HS-27A (cell line): ENCODE results near the gene HOMER1.
"Not testable (repeated sequence)": the region's sequence is repeated elsewhere in the genome, so short reads cannot be mapped to it uniquely, and the experiment has no call there.

Experiments
- DNase-seq: peaks from one replicate; pipeline ENCODE4 v3.0.0-alpha.2; 2012; ENCODE audit warnings: low read depth, missing footprints

HOMER1 gene

GRCh38 chr5:79418276-79418675 is 95.7 kb downstream of the HOMER1 start:
- no peak for DNase-seq

GRCh38 chr5:79417495-79417894 is 96.4 kb downstream of the HOMER1 start:
- no peak for DNase-seq

GRCh38 chr5:79416499-79416898 is 97.4 kb downstream of the HOMER1 start:
- DNase-seq = no peak

- DNase-seq = no peak
Observed at GRCh38 chr5:79413112-79413511, 100.8 kb downstream of the HOMER1 start.

GRCh38 chr5:79408028-79408427 is 105.9 kb downstream of the HOMER1 start:
- DNase-seq = no peak

- DNase-seq = no peak
Observed at GRCh38 chr5:79407591-79407990, 106.3 kb downstream of the HOMER1 start.

GRCh38 chr5:79401216-79401615 is 112.7 kb downstream of the HOMER1 start:
- DNase-seq = no peak

GRCh38 chr5:79399046-79399445 is 114.9 kb downstream of the HOMER1 start:
- DNase-seq = no peak

- no peak for DNase-seq
Observed at GRCh38 chr5:79397080-79397479, 116.9 kb downstream of the HOMER1 start.

- DNase-seq = no peak
Observed at GRCh38 chr5:79396265-79396664, 117.7 kb downstream of the HOMER1 start.

GRCh38 chr5:79395296-79395695 is 118.6 kb downstream of the HOMER1 start:
- DNase-seq = no peak

- DNase-seq = no peak
Observed at GRCh38 chr5:79392776-79393175, 121.2 kb downstream of the HOMER1 start.

GRCh38 chr5:79386679-79387078 is 127.3 kb downstream of the HOMER1 start:
- DNase-seq = no peak

GRCh38 chr5:79385126-79385525 is 128.8 kb downstream of the HOMER1 start:
- not testable (repeated sequence) for DNase-seq

GRCh38 chr5:79378510-79379186 is 135.3 kb downstream of the HOMER1 start:
- no peak for DNase-seq

GRCh38 chr5:79357398-79357797 is 156.5 kb downstream of the HOMER1 start:
- DNase-seq = no peak

- no peak for DNase-seq
Observed at GRCh38 chr5:79349881-79350280, 164.1 kb downstream of the HOMER1 start.

- no peak for DNase-seq
Observed at GRCh38 chr5:79349047-79349446, 164.9 kb downstream of the HOMER1 start.

- DNase-seq = no peak
Observed at GRCh38 chr5:79346420-79346824, 167.5 kb downstream of the HOMER1 start.

- DNase-seq = no peak
Observed at GRCh38 chr5:79333852-79334557, 179.9 kb downstream of the HOMER1 start.

- DNase-seq = no peak
Observed at GRCh38 chr5:79330071-79330470, 183.9 kb downstream of the HOMER1 start.

- DNase-seq = no peak
Observed at GRCh38 chr5:79329453-79329852, 184.5 kb downstream of the HOMER1 start.
